Measurements from ENCODE around the gene LAMC2. TPM values are rescaled to one million over a fixed set of nuclear protein-coding genes. Genes with fewer than 3 reads are reported as not detected.

The LAMC2 gene
- total and polyA plus RNA-seq, 9 of the 15 experiments (the other 6 are each of a cell fraction or from before 2014, with no cell fraction given): 0.02 to 0.03 TPM; not detected in 7

DNA sequence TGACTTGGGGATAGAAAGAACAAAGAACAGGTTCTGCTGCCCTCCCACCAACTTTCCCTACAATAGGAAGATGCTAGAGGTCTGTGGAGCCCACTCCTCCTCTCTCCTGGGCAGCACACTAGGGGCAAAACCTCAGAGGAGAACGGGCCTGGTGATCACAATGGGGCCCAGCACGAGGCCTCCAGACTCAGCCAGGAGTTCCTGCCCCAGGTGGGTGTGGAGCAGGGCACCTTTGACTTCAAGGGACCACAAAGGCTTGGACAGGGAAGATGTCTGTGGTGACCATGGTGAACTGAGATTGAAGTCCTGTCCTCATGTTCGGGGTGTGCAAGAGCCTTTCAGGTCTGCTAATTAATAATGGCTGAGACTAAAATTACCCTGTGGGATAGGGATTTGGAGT lies 88.8 kb downstream of the LAMC2 start:
- H3K9me1 ChIP-seq (ENCODE audit: control insufficient read depth, insufficient read depth, low read length): no peaks in the 10 kb centered on the region
- in situ Hi-C loops (cut with MboI): no loop called here
- no peak for ATAC-seq

DNA sequence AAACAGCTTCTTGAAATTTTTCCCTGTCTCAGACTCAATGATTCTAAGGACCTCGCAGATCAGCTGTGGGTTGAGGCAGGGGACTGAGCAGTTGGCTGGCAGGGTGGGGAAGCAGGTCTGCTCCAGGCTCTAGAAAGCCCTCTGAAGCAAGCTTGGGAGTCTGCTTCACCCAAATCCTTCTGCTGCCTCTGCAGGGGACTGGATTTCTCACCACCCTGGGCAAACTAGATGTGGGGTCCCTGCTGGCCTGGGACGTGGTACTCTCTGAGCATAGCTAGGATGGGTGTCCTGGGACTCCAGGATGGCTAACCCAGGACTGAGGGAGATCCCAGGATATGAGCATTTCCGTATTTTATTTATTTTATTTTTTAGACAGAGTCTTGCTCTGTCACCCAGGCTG lies 89.3 kb downstream of the LAMC2 start:
- Histone ChIP-seq H3K9me3 (replicated peaks; ENCODE audit: control insufficient read depth, insufficient read depth, low read depth, low read length) (no peaks in the 10 kb centered on the region), H3K27ac (ENCODE audit: extremely low read depth, low read depth, low read length) (no peak overlapping the region), H3K4me1 (replicated peaks in 1 of 2; ENCODE audit: control insufficient read depth in 2 of 2, insufficient read depth in 2 of 2, low read length in 2 of 2) (no peaks in the 10 kb centered on the region), H3K79me2 (ENCODE audit: control insufficient read depth, insufficient read depth, low read length) (no peaks in the 10 kb centered on the region), H3K4me3 (no peak overlapping the region), H3K9ac (ENCODE audit: insufficient read depth in 1 of 2, low read depth in 2 of 2, low read length in 2 of 2) (no peak overlapping the region), H4K20me1 (replicated peaks; ENCODE audit: control insufficient read depth, insufficient read depth, low read length) (no peaks in the 10 kb centered on the region), H3K4me2 (ENCODE audit: insufficient read depth, low read length) (no peak overlapping the region), H3K9me1 (ENCODE audit: control insufficient read depth, insufficient read depth, low read length) (no peaks in the 10 kb centered on the region), H3K27me3 (ENCODE audit: control insufficient read depth in 2 of 2, insufficient read depth in 2 of 2, low read length in 2 of 2) (peaks cover 10 to 50% of the 10 kb centered on the region in 2 experiments; a peak in 3 of 5 replicates), H2AFZ (ENCODE audit: low read depth, low read length) (no peak overlapping the region), H3K36me3 (ENCODE audit: control insufficient read depth, insufficient read depth, low read length) (no peaks in the 10 kb centered on the region)
- CTCF ChIA-PET (ENCODE audit: low intra/inter-chr PET ratio): interaction anchor here (0.6 kb wide), 1 partner anchor 28 kb away, joined by 5 read pairs; no protein-coding TSS in a partner anchor
- ATAC-seq: no peak
- TF ChIP-seq PTRF (tag; IDR thresholded peaks at IDR 0.05): no peak
- TF ChIP-seq NRF1 (conservative IDR thresholded peaks at IDR 0.05 in 1 of 2, IDR thresholded peaks at IDR 0.05 in 1 of 2): no peak
- TF ChIP-seq, protein P1, sequence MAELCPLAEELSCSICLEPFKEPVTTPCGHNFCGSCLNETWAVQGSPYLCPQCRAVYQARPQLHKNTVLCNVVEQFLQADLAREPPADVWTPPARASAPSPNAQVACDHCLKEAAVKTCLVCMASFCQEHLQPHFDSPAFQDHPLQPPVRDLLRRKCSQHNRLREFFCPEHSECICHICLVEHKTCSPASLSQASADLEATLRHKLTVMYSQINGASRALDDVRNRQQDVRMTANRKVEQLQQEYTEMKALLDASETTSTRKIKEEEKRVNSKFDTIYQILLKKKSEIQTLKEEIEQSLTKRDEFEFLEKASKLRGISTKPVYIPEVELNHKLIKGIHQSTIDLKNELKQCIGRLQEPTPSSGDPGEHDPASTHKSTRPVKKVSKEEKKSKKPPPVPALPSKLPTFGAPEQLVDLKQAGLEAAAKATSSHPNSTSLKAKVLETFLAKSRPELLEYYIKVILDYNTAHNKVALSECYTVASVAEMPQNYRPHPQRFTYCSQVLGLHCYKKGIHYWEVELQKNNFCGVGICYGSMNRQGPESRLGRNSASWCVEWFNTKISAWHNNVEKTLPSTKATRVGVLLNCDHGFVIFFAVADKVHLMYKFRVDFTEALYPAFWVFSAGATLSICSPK (IDR thresholded peaks at IDR 0.05; ENCODE audit: borderline replicate concordance): no peak
- no peak for TF ChIP-seq RB1 (IDR thresholded peaks at IDR 0.05; ENCODE audit: low read depth)
- no peak for DNase-seq (ENCODE audit: extremely low read depth in 1 of 4, low spot score in 3 of 4)
- intact Hi-C loops (cut with micrococcal nuclease): no loop called here
- 0% methylated on average over 3 of the region's 3 CpGs for WGBS (ENCODE audit: insufficient coverage, low coverage, missing lambda C conversion rate)
- FAIRE-seq: no peak
- BruUV-seq (replicated peaks): no TSS peak
- in situ Hi-C loops (cut with MboI): no loop called here
- POLR2A ChIA-PET: no interaction called here

More for the DNA sequence above, 88.8 kb downstream of the LAMC2 start:
- no peaks in the 10 kb centered on the region for H4K20me1 ChIP-seq (replicated peaks; ENCODE audit: control insufficient read depth, insufficient read depth, low read length)
- H3K79me2 ChIP-seq (ENCODE audit: control insufficient read depth, insufficient read depth, low read length): no peaks in the 10 kb centered on the region
- CTCF ChIA-PET (ENCODE audit: low intra/inter-chr PET ratio): interaction anchor here (0.6 kb wide), 1 partner anchor 28 kb away, joined by 5 read pairs; no protein-coding TSS in a partner anchor
- no TSS peak for BruUV-seq (replicated peaks)
- H3K36me3 ChIP-seq (ENCODE audit: control insufficient read depth, insufficient read depth, low read length): no peaks in the 10 kb centered on the region
- H3K27me3 ChIP-seq (ENCODE audit: control insufficient read depth in 2 of 2, insufficient read depth in 2 of 2, low read length in 2 of 2): peaks cover 10 to 49% of the 10 kb centered on the region in 2 experiments; a peak in 3 of 5 replicates
- POLR2A ChIA-PET: no interaction called here
- FAIRE-seq (no peak), DNase-seq (ENCODE audit: extremely low read depth in 1 of 4, low spot score in 3 of 4) (no peak)
- H3K9me3 ChIP-seq (replicated peaks; ENCODE audit: control insufficient read depth, insufficient read depth, low read depth, low read length): no peaks in the 10 kb centered on the region
- H3K9ac ChIP-seq (ENCODE audit: insufficient read depth in 1 of 2, low read depth in 2 of 2, low read length in 2 of 2): no peak overlapping the region
- WGBS (ENCODE audit: insufficient coverage, low coverage, missing lambda C conversion rate): 0% methylated on average over 3 of the region's 3 CpGs
- H2AFZ ChIP-seq (ENCODE audit: low read depth, low read length): no peak overlapping the region
- no peak for TF ChIP-seq TAF15 (IDR thresholded peaks at IDR 0.05; ENCODE audit: low read depth, low read length)
- no peak for TF ChIP-seq PHF8 (IDR thresholded peaks at IDR 0.05; ENCODE audit: borderline replicate concordance, low read length)
- no peak for TF ChIP-seq CBX3 (IDR thresholded peaks at IDR 0.05; ENCODE audit: borderline replicate concordance in 1 of 2, low read length in 2 of 2)
- TF ChIP-seq PCBP2 (IDR thresholded peaks at IDR 0.05; ENCODE audit: low read depth, low read length, poor library complexity, severe bottlenecking): no peak
- intact Hi-C loops (cut with micrococcal nuclease): no loop called here
- H3K4me2 ChIP-seq (ENCODE audit: insufficient read depth, low read length): no peak overlapping the region
- no peaks in the 10 kb centered on the region for H3K4me1 ChIP-seq (replicated peaks in 1 of 2; ENCODE audit: control insufficient read depth in 2 of 2, insufficient read depth in 2 of 2, low read length in 2 of 2)
- no peak overlapping the region for H3K27ac ChIP-seq (ENCODE audit: extremely low read depth, low read depth, low read length)
- no peak overlapping the region for H3K4me3 ChIP-seq
